ENCODE measurements around the gene PAPLN. TPM values are rescaled to one million over a fixed set of nuclear protein-coding genes. Genes with fewer than 3 reads are reported as not detected.

The PAPLN gene
- total and polyA plus RNA-seq, 2 experiments from 2014 or later: 2.8 to 13.2 TPM

GRCh38 chr14:73264080-73264884 lies 27.0 kb downstream of the PAPLN start:
- ATAC-seq (no peak), DNase-seq (ENCODE audit: low spot score) (no peak)
- no peaks in the 10 kb centered on the region; the same call in 1 of the 3 replicates for H3K4me1 Mint-ChIP-seq
- H3K36me3 Mint-ChIP-seq (ENCODE audit: low read depth): peaks cover 13% of the 10 kb centered on the region
- H3K36me3 ChIP-seq (ENCODE audit: insufficient read depth): no peaks in the 10 kb centered on the region; the same call in 1 of the 2 replicates
- H2AFZ ChIP-seq: no peak overlapping the region
- H3K4me3 Mint-ChIP-seq: no peak overlapping the region
- no peaks in the 10 kb centered on the region for H3F3A ChIP-seq (replicated peaks; ENCODE audit: low read depth)
- no peaks in the 10 kb centered on the region for H3K9me2 ChIP-seq (ENCODE audit: insufficient read depth)
- no peaks in the 10 kb centered on the region for H4K20me1 ChIP-seq (replicated peaks; ENCODE audit: insufficient read depth)
- H3K79me2 ChIP-seq (replicated peaks; ENCODE audit: insufficient read depth): no peaks in the 10 kb centered on the region
- no peak overlapping the region for H3K27ac ChIP-seq (ENCODE audit: low read depth)
- peak overlapping the region; percentile 48; the same call in 1 of the 2 replicates for H3K27ac Mint-ChIP-seq
- H3K4me3 ChIP-seq: no peak overlapping the region
- no peaks in the 10 kb centered on the region for H3K4me1 ChIP-seq (ENCODE audit: insufficient read depth)
- H3K27me3 ChIP-seq (ENCODE audit: insufficient read depth): no peaks in the 10 kb centered on the region
- peaks cover 8% of the 10 kb centered on the region for H3K27me3 Mint-ChIP-seq (ENCODE audit: insufficient read depth, low read depth, poor library complexity)
- TF ChIP-seq, protein P1, sequence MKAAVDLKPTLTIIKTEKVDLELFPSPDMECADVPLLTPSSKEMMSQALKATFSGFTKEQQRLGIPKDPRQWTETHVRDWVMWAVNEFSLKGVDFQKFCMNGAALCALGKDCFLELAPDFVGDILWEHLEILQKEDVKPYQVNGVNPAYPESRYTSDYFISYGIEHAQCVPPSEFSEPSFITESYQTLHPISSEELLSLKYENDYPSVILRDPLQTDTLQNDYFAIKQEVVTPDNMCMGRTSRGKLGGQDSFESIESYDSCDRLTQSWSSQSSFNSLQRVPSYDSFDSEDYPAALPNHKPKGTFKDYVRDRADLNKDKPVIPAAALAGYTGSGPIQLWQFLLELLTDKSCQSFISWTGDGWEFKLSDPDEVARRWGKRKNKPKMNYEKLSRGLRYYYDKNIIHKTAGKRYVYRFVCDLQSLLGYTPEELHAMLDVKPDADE (IDR thresholded peaks at IDR 0.05): no peak
- TF ChIP-seq EZH2phosphoT487 (IDR thresholded peaks at IDR 0.05; ENCODE audit: unreplicated experiment): no peak
- TF ChIP-seq EZH2 (IDR thresholded peaks at IDR 0.05; ENCODE audit: low read depth, unreplicated experiment): no peak
- no peak for TF ChIP-seq NANOG (IDR thresholded peaks at IDR 0.05; ENCODE audit: borderline replicate concordance)
- TF ChIP-seq STAT1 (IDR thresholded peaks at IDR 0.05; ENCODE audit: unreplicated experiment): no peak
- TF ChIP-seq, protein P2, sequence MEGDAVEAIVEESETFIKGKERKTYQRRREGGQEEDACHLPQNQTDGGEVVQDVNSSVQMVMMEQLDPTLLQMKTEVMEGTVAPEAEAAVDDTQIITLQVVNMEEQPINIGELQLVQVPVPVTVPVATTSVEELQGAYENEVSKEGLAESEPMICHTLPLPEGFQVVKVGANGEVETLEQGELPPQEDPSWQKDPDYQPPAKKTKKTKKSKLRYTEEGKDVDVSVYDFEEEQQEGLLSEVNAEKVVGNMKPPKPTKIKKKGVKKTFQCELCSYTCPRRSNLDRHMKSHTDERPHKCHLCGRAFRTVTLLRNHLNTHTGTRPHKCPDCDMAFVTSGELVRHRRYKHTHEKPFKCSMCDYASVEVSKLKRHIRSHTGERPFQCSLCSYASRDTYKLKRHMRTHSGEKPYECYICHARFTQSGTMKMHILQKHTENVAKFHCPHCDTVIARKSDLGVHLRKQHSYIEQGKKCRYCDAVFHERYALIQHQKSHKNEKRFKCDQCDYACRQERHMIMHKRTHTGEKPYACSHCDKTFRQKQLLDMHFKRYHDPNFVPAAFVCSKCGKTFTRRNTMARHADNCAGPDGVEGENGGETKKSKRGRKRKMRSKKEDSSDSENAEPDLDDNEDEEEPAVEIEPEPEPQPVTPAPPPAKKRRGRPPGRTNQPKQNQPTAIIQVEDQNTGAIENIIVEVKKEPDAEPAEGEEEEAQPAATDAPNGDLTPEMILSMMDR (conservative IDR thresholded peaks at IDR 0.05; ENCODE audit: low read depth in 2 of 2): no peak
- TF ChIP-seq POLR2AphosphoS5 (IDR thresholded peaks at IDR 0.05; ENCODE audit: low read depth): no peak
- no peak for TF ChIP-seq JUNB (IDR thresholded peaks at IDR 0.05; ENCODE audit: unreplicated experiment)
- no peak for TF ChIP-seq ZNF114 (CRISPR knock-in tag; IDR thresholded peaks at IDR 0.05)
- no peak overlapping the region for H3K4me2 ChIP-seq
- no peaks in the 10 kb centered on the region for H3K9me3 Mint-ChIP-seq

- Histone ChIP-seq H3K27me3 (ENCODE audit: insufficient read depth) (no peaks in the 10 kb centered on the region), H3F3A (replicated peaks; ENCODE audit: low read depth) (no peaks in the 10 kb centered on the region), H2AFZ (no peak overlapping the region), H3K4me1 (ENCODE audit: insufficient read depth) (no peaks in the 10 kb centered on the region; the same call in 1 of the 2 replicates), H3K4me2 (no peak overlapping the region), H3K9me2 (ENCODE audit: insufficient read depth) (no peaks in the 10 kb centered on the region), H3K79me2 (replicated peaks; ENCODE audit: insufficient read depth) (no peaks in the 10 kb centered on the region), H4K20me1 (replicated peaks; ENCODE audit: insufficient read depth) (no peaks in the 10 kb centered on the region), H3K27ac (ENCODE audit: low read depth) (no peak overlapping the region), H3K36me3 (ENCODE audit: insufficient read depth) (no peaks in the 10 kb centered on the region; the same call in 1 of the 2 replicates), H3K4me3 (no peak overlapping the region)
- Mint-ChIP-seq H3K9me3 (no peaks in the 10 kb centered on the region), H3K4me3 (no peak overlapping the region), H3K27me3 (ENCODE audit: insufficient read depth, low read depth, poor library complexity) (peaks cover 8% of the 10 kb centered on the region), H3K4me1 (no peaks in the 10 kb centered on the region; the same call in none of the 3 replicates), H3K36me3 (ENCODE audit: low read depth) (peaks cover 13% of the 10 kb centered on the region), H3K27ac (no peak overlapping the region)
- ATAC-seq (no peak), DNase-seq (ENCODE audit: low spot score) (no peak)
- no peak for TF ChIP-seq NANOG (IDR thresholded peaks at IDR 0.05; ENCODE audit: borderline replicate concordance)
- TF ChIP-seq, protein P2 (conservative IDR thresholded peaks at IDR 0.05; ENCODE audit: low read depth in 2 of 2): no peak
- TF ChIP-seq, protein P1 (IDR thresholded peaks at IDR 0.05): no peak
Observed at GRCh38 chr14:73264885-73265720, 27.8 kb downstream of the PAPLN start.

All from GM23338 (cell line).